PC-3 (cell line): ENCODE data around the gene SV2C.

ENCODE experiments used
- CTCF ChIP-seq: fragments of 300-600 bp; sonication (generic); conservative IDR thresholded peaks from 2 replicates; pipeline ENCODE4 v1.5.1; 2017; ENCODE audit warnings: antibody characterized with exemption, low read depth, mild to moderate bottlenecking, low read length
- EZH2 ChIP-seq: fragments of 300-600 bp; sonication (generic); IDR thresholded peaks from one replicate; pipeline ENCODE4 v1.6.1; 2017; ENCODE audit warnings: antibody characterized with exemption, mild to moderate bottlenecking, low read length; ENCODE audit not compliant: unreplicated experiment

DNA sequence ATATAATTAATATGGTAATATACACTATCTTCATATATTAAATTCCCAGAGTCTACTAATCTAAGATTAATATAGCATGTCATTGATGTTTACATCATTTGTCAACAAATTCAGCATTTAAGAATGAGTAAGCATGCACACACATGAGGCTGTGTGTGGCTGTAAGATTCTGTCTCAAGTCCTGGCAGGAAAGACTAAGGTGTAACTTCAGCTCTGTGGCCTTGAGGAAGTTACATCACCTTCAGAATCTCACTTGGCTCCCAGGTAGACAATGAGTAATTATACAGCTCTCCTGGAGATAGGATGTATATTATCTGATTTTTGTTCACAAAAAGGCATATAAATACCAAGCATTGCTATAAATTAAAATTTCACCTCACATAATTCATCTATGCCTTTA is 200.5 kb downstream of the SV2C start:
- no peak for TF ChIP-seq CTCF
- no peak for TF ChIP-seq EZH2
